HEK293 (cell line): ENCODE data around the gene WWTR1.
A peak's percentile ranks its signal among the peaks of the same experiment; 100 is the strongest.

Source experiments
- CTCF ChIA-PET: fragments of 350-600 bp; formaldehyde crosslinking; extraction: SDS; loops from one replicate; lab custom pipeline; 2021; ENCODE audit warnings: antibody characterized with exemption; lab: Yijun Ruan, JAX
- POLR2A ChIA-PET: fragments of 300-600 bp; formaldehyde crosslinking; extraction: SDS; loops from one replicate; lab custom pipeline; 2020; ENCODE audit warnings: antibody characterized with exemption, inconsistent platforms; lab: Yijun Ruan, JAX
- H3K27ac ChIP-seq: fragments of 200-500 bp; sonication (Bioruptor generic); 2 replicates; pipeline ENCODE4 v1.5.1; 2014; ENCODE audit warnings: low read depth, low read length, control low read depth, inconsistent platforms; ENCODE audit errors: extremely low read depth
- H3K36me3 ChIP-seq, 2 experiments: fragments of 200-500 bp in 1 of 2; sonication (Bioruptor generic) in 1 of 2; 1 replicate in 1 of 2; 2 replicates in 1 of 2; pipeline ENCODE4 v1.5.1; 2014 to 2017; ENCODE audit warnings: inconsistent platforms in 2 of 2, low read length in 2 of 2; ENCODE audit not compliant: control insufficient read depth in 2 of 2, insufficient read depth in 1 of 2
- H3K4me1 ChIP-seq: fragments of 200-500 bp; sonication (Bioruptor generic); 2 replicates; pipeline ENCODE4 v1.5.1; 2014; ENCODE audit warnings: mild to moderate bottlenecking, low read length, inconsistent platforms; ENCODE audit not compliant: control insufficient read depth, insufficient read depth
- H3K4me3 ChIP-seq: 2 replicates; pipeline ENCODE4 v1.5.1; 2011; ENCODE audit warnings: low read depth, mild to moderate bottlenecking, control low read depth, low read length, moderate library complexity
- H3K9me3 ChIP-seq: fragments of 200-500 bp; sonication (Bioruptor generic); 2 replicates; pipeline ENCODE4 v1.5.1; 2014; ENCODE audit warnings: low read depth, low read length, inconsistent platforms; ENCODE audit not compliant: control insufficient read depth, insufficient read depth
- EGR2 ChIP-seq: fragments of 450-650 bp; formaldehyde crosslinking; IDR thresholded peaks from 2 replicates; pipeline ENCODE4 v1.5.1; 2016; ENCODE audit warnings: low read depth, missing biosample characterization, missing genetic modification characterization
- GFI1B ChIP-seq: fragments of 450-650 bp; formaldehyde crosslinking; IDR thresholded peaks from 2 replicates; pipeline ENCODE4 v1.5.1; 2016; ENCODE audit warnings: missing biosample characterization, missing genetic modification characterization
- IKZF3 ChIP-seq: fragments of 450-650 bp; IDR thresholded peaks from 2 replicates; pipeline ENCODE4 v1.5.0; 2018; ENCODE audit warnings: missing biosample characterization, mild to moderate bottlenecking, missing genetic modification characterization, moderate library complexity
- ZNF530 ChIP-seq: fragments of 450-650 bp; formaldehyde crosslinking; IDR thresholded peaks from 2 replicates; pipeline ENCODE4 v1.5.1; 2016; ENCODE audit warnings: low read depth, missing biosample characterization, missing genetic modification characterization
- ZNF549 ChIP-seq: fragments of 450-650 bp; IDR thresholded peaks from 2 replicates; pipeline ENCODE4 v1.5.1; 2018; ENCODE audit warnings: missing biosample characterization, missing genetic modification characterization, mild to moderate bottlenecking, inconsistent platforms, moderate library complexity
- ZNF701 ChIP-seq: fragments of 450-650 bp; formaldehyde crosslinking; IDR thresholded peaks from 2 replicates; pipeline ENCODE4 v1.5.1; 2016; ENCODE audit warnings: missing biosample characterization, missing genetic modification characterization
- ZNF792 ChIP-seq: fragments of 450-650 bp; formaldehyde crosslinking; IDR thresholded peaks from 2 replicates; pipeline ENCODE4 v1.5.1; 2016; ENCODE audit warnings: missing biosample characterization, missing genetic modification characterization
- TF ChIP-seq, protein P1 (sequence below): fragments of 450-650 bp; formaldehyde crosslinking; IDR thresholded peaks from 2 replicates; pipeline ENCODE4 v1.5.1; 2016; ENCODE audit warnings: missing biosample characterization, missing genetic modification characterization
- TF ChIP-seq, protein P2 (sequence below): fragments of 450-650 bp; formaldehyde crosslinking; IDR thresholded peaks from 2 replicates; pipeline ENCODE4 v1.5.1; 2016; ENCODE audit warnings: missing biosample characterization, missing genetic modification characterization
- TF ChIP-seq, protein P3 (sequence below): fragments of 450-650 bp; formaldehyde crosslinking; IDR thresholded peaks from 2 replicates; pipeline ENCODE4 v1.5.1; 2017; ENCODE audit warnings: missing biosample characterization, missing genetic modification characterization
- TF ChIP-seq, protein P4 (sequence below): fragments of 450-650 bp; formaldehyde crosslinking; IDR thresholded peaks from 2 replicates; pipeline ENCODE4 v1.5.1; 2016; ENCODE audit warnings: missing biosample characterization, missing genetic modification characterization
- TF ChIP-seq, protein P5 (sequence below): fragments of 450-650 bp; formaldehyde crosslinking; IDR thresholded peaks from 2 replicates; pipeline ENCODE4 v1.5.1; 2016; ENCODE audit warnings: missing biosample characterization, missing genetic modification characterization
- TF ChIP-seq, protein P6 (sequence below): fragments of 450-650 bp; formaldehyde crosslinking; IDR thresholded peaks from 2 replicates; pipeline ENCODE4 v1.5.1; 2017; ENCODE audit warnings: missing biosample characterization, missing genetic modification characterization
- TF ChIP-seq, protein P7 (sequence below): fragments of 450-650 bp; formaldehyde crosslinking; IDR thresholded peaks from 2 replicates; pipeline ENCODE4 v1.5.0; 2017; ENCODE audit warnings: missing biosample characterization, missing genetic modification characterization, borderline replicate concordance
- TF ChIP-seq, protein P8 (sequence below): fragments of 450-650 bp; formaldehyde crosslinking; IDR thresholded peaks from 2 replicates; pipeline ENCODE4 v1.5.1; 2016; ENCODE audit warnings: missing biosample characterization, missing genetic modification characterization, low read depth
- TF ChIP-seq, protein P9 (sequence below): fragments of 450-650 bp; formaldehyde crosslinking; IDR thresholded peaks from 2 replicates; pipeline ENCODE4 v1.5.1; 2017; ENCODE audit warnings: missing biosample characterization, missing genetic modification characterization

WWTR1 gene

DNA sequence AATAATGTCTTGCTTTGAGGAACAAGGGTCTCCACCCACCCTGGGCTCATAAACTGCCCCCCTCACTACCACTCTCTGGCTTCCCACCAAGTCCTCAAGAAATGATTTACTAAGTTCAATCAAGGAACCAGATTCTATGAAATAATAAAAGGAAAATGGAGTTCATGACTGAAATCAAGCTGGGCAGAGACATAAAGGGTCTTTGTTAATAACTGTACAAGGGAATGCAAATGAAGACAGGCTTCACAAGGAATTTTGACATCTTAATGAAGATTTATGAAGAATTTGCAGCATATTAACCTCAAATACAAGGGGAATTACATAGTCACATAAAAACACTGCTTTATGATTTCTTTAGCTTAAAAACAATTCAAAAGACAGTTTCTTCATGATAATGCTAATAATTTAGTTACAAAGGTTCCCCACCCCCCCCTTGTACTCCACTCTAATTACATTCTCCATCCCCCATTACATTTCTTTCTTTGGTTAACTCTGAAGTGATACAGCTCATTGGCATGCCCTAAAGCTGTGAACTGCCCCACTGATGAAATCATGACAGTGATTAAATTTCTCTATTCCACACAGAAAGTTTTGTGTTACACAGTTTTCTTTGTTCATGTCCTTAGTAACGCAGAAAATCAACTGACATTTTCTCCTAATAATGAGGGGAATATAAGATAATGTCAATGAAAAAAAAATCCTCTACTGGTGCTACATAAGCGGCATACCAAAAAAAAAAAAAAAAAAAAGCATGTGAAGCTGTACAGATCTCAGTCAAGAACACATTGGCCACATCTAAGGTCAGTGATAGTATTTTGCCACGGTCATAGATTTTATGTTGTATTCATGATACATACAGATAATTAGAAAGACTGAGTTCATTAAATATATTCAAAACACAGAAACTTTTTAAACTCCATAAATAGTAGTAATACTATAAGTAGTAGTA is 54.4 kb downstream of the WWTR1 start:
- Histone ChIP-seq H3K4me1 (0 out of 2 replicates have a peak, but pooled peaks cover 2% of the 10 kb centered on the region), H3K4me3 (no peak overlapping the region), H3K27ac (no peak overlapping the region), H3K36me3 (no peaks in the 10 kb centered on the region)
- ChIA-PET CTCF (no interaction called here), POLR2A (interaction anchor here (0.7 to 1.1 kb wide), 2 partner anchors 20 to 54 kb away, joined by 3 read pairs; partner anchors contain the start of gene WWTR1)
- TF ChIP-seq, protein P1, sequence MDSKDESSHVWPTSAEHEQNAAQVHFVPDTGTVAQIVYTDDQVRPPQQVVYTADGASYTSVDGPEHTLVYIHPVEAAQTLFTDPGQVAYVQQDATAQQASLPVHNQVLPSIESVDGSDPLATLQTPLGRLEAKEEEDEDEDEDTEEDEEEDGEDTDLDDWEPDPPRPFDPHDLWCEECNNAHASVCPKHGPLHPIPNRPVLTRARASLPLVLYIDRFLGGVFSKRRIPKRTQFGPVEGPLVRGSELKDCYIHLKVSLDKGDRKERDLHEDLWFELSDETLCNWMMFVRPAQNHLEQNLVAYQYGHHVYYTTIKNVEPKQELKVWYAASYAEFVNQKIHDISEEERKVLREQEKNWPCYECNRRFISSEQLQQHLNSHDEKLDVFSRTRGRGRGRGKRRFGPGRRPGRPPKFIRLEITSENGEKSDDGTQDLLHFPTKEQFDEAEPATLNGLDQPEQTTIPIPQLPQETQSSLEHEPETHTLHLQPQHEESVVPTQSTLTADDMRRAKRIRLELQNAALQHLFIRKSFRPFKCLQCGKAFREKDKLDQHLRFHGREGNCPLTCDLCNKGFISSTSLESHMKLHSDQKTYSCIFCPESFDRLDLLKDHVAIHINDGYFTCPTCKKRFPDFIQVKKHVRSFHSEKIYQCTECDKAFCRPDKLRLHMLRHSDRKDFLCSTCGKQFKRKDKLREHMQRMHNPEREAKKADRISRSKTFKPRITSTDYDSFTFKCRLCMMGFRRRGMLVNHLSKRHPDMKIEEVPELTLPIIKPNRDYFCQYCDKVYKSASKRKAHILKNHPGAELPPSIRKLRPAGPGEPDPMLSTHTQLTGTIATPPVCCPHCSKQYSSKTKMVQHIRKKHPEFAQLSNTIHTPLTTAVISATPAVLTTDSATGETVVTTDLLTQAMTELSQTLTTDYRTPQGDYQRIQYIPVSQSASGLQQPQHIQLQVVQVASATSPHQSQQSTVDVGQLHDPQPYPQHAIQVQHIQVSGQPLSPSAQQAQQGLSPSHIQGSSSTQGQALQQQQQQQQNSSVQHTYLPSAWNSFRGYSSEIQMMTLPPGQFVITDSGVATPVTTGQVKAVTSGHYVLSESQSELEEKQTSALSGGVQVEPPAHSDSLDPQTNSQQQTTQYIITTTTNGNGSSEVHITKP (tag by site-specific recombination) = 0 out of 2 replicates have a peak, but pooled peaks have one; percentile 35
- no peak for TF ChIP-seq ZNF530
- TF ChIP-seq, protein P2, sequence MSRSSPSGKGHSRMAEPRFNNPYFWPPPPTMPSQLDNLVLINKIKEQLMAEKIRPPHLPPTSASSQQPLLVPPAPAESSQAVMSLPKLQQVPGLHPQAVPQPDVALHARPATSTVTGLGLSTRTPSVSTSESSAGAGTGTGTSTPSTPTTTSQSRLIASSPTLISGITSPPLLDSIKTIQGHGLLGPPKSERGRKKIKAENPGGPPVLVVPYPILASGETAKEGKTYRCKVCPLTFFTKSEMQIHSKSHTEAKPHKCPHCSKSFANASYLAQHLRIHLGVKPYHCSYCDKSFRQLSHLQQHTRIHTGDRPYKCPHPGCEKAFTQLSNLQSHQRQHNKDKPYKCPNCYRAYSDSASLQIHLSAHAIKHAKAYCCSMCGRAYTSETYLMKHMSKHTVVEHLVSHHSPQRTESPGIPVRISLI (tag by site-specific recombination) = 0 out of 2 replicates have a peak, but pooled peaks have one; percentile 42
- TF ChIP-seq, protein P3, sequence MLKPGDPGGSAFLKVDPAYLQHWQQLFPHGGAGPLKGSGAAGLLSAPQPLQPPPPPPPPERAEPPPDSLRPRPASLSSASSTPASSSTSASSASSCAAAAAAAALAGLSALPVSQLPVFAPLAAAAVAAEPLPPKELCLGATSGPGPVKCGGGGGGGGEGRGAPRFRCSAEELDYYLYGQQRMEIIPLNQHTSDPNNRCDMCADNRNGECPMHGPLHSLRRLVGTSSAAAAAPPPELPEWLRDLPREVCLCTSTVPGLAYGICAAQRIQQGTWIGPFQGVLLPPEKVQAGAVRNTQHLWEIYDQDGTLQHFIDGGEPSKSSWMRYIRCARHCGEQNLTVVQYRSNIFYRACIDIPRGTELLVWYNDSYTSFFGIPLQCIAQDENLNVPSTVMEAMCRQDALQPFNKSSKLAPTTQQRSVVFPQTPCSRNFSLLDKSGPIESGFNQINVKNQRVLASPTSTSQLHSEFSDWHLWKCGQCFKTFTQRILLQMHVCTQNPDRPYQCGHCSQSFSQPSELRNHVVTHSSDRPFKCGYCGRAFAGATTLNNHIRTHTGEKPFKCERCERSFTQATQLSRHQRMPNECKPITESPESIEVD = peak; percentile 25; the same call in 1 of the 2 replicates
- TF ChIP-seq GFI1B (tag by site-specific recombination) = no peak
- TF ChIP-seq, protein P4, sequence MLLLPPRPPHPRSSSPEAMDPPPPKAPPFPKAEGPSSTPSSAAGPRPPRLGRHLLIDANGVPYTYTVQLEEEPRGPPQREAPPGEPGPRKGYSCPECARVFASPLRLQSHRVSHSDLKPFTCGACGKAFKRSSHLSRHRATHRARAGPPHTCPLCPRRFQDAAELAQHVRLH (tag by site-specific recombination) = no peak
- TF ChIP-seq, protein P5, sequence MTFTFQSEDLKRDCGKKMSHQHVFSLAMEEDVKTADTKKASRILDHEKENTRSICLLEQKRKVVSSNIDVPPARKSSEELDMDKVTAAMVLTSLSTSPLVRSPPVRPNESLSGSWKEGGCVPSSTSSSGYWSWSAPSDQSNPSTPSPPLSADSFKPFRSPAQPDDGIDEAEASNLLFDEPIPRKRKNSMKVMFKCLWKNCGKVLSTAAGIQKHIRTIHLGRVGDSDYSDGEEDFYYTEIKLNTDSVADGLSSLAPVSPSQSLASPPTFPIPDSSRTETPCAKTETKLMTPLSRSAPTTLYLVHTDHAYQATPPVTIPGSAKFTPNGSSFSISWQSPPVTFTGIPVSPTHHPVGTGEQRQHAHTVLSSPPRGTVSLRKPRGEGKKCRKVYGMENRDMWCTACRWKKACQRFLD (tag by site-specific recombination) = no peak
- TF ChIP-seq, protein P6, sequence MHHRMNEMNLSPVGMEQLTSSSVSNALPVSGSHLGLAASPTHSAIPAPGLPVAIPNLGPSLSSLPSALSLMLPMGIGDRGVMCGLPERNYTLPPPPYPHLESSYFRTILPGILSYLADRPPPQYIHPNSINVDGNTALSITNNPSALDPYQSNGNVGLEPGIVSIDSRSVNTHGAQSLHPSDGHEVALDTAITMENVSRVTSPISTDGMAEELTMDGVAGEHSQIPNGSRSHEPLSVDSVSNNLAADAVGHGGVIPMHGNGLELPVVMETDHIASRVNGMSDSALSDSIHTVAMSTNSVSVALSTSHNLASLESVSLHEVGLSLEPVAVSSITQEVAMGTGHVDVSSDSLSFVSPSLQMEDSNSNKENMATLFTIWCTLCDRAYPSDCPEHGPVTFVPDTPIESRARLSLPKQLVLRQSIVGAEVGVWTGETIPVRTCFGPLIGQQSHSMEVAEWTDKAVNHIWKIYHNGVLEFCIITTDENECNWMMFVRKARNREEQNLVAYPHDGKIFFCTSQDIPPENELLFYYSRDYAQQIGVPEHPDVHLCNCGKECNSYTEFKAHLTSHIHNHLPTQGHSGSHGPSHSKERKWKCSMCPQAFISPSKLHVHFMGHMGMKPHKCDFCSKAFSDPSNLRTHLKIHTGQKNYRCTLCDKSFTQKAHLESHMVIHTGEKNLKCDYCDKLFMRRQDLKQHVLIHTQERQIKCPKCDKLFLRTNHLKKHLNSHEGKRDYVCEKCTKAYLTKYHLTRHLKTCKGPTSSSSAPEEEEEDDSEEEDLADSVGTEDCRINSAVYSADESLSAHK (tag by site-specific recombination) = no peak
- TF ChIP-seq ZNF792 = no peak
- TF ChIP-seq ZNF549 (tag by site-specific recombination) = no peak; the same call in 1 of the 2 replicates
- TF ChIP-seq, protein P7, sequence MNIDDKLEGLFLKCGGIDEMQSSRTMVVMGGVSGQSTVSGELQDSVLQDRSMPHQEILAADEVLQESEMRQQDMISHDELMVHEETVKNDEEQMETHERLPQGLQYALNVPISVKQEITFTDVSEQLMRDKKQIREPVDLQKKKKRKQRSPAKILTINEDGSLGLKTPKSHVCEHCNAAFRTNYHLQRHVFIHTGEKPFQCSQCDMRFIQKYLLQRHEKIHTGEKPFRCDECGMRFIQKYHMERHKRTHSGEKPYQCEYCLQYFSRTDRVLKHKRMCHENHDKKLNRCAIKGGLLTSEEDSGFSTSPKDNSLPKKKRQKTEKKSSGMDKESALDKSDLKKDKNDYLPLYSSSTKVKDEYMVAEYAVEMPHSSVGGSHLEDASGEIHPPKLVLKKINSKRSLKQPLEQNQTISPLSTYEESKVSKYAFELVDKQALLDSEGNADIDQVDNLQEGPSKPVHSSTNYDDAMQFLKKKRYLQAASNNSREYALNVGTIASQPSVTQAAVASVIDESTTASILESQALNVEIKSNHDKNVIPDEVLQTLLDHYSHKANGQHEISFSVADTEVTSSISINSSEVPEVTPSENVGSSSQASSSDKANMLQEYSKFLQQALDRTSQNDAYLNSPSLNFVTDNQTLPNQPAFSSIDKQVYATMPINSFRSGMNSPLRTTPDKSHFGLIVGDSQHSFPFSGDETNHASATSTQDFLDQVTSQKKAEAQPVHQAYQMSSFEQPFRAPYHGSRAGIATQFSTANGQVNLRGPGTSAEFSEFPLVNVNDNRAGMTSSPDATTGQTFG = no peak
- no peak for TF ChIP-seq EGR2
- TF ChIP-seq, protein P8, sequence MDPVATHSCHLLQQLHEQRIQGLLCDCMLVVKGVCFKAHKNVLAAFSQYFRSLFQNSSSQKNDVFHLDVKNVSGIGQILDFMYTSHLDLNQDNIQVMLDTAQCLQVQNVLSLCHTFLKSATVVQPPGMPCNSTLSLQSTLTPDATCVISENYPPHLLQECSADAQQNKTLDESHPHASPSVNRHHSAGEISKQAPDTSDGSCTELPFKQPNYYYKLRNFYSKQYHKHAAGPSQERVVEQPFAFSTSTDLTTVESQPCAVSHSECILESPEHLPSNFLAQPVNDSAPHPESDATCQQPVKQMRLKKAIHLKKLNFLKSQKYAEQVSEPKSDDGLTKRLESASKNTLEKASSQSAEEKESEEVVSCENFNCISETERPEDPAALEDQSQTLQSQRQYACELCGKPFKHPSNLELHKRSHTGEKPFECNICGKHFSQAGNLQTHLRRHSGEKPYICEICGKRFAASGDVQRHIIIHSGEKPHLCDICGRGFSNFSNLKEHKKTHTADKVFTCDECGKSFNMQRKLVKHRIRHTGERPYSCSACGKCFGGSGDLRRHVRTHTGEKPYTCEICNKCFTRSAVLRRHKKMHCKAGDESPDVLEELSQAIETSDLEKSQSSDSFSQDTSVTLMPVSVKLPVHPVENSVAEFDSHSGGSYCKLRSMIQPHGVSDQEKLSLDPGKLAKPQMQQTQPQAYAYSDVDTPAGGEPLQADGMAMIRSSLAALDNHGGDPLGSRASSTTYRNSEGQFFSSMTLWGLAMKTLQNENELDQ = no peak
- TF ChIP-seq, protein P9, sequence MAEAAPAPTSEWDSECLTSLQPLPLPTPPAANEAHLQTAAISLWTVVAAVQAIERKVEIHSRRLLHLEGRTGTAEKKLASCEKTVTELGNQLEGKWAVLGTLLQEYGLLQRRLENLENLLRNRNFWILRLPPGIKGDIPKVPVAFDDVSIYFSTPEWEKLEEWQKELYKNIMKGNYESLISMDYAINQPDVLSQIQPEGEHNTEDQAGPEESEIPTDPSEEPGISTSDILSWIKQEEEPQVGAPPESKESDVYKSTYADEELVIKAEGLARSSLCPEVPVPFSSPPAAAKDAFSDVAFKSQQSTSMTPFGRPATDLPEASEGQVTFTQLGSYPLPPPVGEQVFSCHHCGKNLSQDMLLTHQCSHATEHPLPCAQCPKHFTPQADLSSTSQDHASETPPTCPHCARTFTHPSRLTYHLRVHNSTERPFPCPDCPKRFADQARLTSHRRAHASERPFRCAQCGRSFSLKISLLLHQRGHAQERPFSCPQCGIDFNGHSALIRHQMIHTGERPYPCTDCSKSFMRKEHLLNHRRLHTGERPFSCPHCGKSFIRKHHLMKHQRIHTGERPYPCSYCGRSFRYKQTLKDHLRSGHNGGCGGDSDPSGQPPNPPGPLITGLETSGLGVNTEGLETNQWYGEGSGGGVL = peak; percentile 20; the same call in 1 of the 2 replicates
- no peak for TF ChIP-seq IKZF3 (tag by site-specific recombination)
- TF ChIP-seq ZNF701 (tag by site-specific recombination) = no peak
- TF ChIP-seq, all 188 proteins: peak for 4
- H3K9me3 ChIP-seq = no peaks in the 10 kb centered on the region
